Measurements from ENCODE around the gene PEAK3.

The PEAK3 gene

DNA sequence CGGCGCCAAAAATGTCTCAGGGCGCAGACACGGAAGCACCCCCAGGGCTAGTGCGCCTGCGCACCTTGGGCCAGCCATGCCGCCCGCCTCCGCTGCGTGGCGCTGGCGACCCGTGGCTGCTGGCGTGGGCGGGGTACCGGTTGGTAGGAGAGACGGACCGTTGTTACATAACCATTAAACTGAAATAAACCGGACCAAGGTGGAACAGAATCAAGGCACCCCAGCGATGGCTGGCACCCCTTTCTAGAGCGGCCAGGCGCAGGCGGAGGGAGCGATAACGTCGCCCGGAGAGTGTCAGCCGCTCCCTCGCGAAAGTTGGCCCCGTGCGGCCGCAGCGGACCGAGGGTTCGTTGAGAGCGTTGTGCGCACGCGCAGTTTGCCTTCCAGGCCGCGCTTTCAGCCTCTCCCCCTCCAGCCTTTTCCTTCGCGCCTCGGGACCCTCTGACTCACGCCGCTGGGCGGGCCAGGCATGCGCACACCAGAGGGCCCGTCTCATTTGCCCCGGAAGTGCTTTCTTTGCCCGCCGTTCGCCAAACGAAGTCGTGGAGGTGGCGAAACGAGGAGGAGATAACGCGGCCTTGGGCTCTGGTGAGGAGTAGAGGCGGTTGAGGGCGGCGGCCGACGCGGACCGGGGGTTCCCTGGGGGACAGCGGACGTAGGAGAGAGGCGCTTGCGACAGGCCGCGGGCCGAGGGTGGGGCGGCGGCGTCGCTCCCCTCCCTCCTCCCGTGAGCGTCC lies 45.5 kb downstream of the PEAK3 start, which contains the start of the genes PLEKHJ1 and SF3A2:
PLEKHJ1 (minus strand) TSS at position 16 of the 737 bp plus-strand sequence. CDS start 81 bp downstream, outside the sequence.
SF3A2 (plus strand) TSS at position 511 of the 737 bp plus-strand sequence. CDS start 6,595 bp downstream, outside the sequence.
- peak; percentile 92 for DNase-seq (ENCODE audit: low read depth, low spot score)

DNA sequence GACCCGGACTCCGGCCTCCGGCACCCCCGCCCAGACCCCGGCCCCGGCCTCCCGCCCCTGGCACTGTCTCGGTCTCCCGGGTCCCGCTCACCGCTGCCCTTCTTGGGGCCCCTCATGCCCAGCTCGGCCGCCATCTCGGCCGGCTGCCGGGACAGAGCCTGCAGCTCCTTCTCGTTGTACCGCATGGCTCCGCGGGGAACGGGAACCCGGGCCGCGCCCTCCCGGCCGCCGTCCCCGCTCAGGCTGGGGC lies 46.0 kb downstream of the PEAK3 start:
- no peak for DNase-seq (ENCODE audit: low read depth, low spot score)

DNA sequence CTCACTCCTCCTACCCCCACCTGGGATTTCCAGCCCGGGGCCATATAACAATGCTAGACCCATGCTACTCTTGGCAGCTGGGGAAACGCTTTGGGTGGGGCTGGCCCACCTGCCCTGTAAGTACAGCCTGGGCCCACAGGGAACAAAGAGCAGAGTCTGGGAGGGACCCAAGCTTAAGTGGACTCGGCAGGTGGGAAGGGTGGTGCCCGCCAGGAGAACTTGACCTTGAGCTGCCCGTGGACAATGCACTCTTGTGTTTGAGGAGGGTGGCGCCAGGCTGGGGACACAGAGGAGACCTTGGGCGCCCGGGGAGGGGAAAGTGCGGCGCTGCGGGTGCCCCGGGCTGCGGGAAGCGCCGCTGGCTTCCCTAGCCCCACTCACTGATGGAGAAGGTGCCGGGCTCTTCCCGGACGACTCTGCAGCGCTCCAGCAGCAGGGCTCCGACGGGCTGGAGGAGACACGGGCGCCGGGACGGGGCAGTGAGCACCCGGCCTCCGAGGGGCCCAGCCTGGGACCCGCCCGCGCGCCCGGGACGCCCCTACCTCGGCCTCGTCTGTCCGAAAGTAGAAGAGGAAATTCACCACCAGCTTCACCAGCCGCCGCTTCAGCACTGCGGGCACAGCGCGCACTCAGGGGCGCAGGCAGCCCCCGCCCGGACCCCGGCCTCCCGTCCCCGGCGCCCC lies 46.5 kb downstream of the PEAK3 start:
- no peak for DNase-seq (ENCODE audit: low read depth, low spot score)

DNA sequence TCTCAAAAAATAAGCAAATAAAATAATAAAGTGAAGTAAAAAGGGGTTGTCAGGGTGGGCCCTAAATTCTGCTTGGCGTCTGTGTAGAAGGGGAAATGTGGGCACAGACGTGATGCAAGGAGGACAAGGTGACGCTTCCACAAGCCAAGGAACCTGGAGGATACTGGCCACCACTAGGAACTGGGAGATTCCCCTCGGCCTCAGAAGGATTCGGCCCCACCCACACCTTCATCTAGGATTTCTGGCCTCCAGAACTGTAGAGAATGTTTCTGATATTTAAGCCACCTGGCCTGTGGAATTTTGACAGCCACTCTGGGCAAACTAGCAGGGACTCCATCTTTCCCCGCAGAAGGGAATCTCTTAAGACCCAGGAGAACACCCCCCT lies 47.0 kb downstream of the PEAK3 start:
- no peak for DNase-seq (ENCODE audit: low read depth, low spot score)

DNA sequence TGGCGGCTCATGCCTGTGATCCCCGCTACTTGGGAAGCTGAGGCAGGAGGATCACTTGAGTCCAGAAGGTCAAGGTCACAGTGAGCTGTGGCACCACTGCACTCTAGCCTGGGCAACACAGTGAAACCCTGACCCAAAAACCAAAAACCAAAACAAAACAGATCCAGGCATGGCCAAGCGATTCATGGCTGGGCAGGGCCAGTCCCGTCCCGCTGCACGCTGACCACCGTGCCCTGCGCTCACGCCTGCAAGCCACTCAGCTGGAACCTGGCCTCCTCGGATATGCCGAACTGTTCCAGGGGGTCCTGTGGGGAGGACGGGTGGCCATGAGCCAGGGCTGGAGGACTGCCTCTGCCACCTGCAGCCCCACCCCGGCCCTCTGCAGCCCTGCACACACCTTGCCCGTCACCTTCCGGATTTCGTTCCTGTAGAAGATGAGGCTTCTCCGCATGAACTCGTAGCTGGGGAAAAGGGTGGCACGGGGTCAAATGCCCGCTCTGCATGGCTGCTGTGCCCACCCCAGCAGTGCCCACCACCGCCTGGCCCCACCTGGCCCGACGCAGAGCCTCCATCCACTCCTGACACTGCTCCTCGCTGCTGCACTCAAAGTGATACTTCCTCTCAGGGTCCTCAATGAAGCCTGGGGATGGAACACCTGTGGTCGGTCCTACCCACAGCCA lies 48.2 kb downstream of the PEAK3 start:
- DNase-seq (ENCODE audit: low read depth, low spot score), result no peak

DNA sequence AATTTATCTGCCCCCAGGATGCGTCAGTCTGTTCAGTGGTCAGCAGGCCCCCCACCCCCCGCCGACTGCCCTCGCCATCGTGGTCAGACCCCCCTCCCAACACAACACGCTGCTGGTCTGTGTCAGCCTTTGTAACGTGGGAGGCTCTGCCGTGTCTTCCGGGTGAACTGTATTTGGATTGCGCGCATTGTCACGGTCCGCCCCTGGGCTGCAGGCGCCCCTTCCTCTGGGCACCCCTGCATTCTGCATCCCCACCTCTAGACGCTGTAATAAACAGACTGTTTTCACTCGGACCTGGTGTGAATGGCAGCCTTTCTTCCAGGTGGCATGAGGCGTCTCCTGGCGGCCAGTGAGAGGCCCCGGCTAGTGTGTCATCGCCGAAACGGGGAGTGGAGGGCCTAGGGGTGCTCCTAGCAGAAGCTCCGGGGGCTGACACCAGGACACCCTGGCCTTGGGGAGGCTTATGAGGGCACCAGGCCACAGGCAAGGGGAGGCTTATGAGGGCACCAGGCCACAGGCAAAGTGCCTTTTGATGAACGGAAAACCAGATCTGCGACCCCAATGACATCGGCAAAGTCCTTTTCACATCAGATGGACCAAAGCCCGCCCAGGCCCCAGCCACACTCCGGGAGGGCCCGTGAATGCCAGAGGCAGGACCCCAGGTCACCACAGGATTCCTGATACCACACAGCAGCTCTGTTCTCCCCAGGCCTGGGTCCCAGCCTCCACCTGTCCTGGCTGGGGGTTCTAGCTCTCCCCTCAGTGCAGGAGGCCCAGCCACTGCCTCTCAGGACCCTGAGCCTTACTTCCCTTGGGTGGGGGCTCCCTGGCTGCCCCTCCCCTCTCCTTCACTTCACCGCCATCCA lies 49.5 kb downstream of the PEAK3 start:
- DNase-seq (ENCODE audit: low read depth, low spot score), result no peak

DNA sequence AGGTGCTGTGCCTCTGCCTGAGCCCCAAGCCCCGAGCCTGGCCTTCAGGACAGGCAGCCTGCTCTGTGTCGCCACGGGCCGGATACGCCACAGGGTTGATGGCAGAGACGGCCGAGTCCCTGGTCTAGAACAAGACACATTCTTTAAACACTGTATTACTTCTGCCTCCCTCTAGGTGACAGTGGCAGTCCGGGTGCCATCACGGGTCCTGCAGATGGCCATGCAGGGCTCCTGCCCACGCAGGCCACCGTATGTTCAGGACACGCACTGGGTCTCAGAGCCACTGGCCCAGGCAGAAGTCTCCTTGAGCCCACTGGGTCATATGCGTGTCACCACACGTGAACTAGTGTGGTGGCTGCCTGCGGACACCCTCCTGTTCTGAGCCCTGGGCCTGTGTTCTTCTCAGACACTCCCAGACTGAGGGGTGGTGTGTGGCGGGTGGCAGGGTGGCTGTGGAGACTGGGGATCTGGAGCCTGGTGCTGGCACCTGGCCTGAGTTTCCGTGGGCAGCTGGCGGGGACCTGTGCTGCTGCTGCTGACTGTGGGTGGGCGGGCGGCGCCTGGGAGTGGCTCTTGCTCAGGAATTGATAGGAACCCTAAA lies 50.3 kb downstream of the PEAK3 start:
- no peak for DNase-seq (ENCODE audit: low read depth, low spot score)

DNA sequence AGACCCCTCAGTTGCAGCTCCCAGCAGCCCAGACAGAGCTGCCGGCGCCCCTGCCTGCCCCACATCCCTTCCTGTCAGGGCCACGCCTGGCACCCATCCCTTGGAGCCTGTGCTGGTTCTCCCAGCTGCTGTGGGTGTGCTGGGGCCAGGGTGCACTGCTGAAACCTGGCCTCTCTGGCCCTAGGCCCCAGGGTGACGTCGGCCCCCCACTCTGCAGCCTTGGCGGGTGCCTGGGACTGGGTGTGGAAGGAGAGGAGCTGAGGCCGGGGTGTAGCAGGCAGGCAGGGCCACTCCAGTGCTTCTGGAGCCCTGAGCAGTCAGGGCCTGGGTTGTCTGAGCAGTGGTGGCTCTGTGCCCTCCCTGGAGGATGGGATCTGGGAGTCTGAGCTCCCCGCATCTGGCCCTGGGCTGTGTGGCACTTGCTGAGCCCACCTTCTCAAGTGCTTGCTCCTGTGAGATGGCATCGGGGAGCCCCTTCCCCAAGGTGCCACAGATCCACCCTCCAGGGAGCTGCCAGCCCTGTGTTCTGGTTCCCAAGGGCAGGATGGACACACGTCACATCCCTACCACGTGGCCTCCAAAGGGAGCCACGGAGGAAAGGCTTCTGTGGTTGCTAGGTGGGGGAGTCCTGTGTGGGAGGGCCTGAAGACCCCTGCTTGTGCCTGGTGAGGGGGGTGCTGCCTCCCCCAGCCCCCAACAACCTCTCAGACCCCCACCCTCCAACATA lies 51.0 kb downstream of the PEAK3 start:
- DNase-seq (ENCODE audit: low read depth, low spot score), result no peak

DNA sequence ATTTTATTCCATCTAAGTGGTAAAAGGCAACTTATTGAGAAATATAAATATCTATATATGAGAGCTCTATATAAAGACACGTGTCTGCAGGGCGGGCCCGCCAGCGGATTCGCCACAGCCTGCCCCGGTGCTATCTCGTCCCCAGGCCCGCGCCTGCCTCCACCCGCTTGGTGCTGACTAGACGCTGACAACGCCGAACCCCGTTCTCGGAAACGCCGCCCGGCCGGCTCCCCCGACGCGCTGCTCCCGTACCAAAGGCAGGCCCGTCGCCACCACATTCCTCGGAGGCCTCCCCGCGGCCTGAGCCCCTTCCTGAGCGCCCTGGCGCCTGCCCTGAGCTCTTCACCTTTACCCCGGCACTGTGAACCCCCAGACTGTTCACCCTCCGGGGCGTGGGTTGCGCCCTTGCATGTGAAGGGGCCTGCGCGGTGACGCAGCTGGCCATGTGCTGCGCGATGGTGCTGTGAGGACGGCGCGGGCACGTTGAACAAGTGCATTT lies 51.9 kb downstream of the PEAK3 start:
- DNase-seq (ENCODE audit: low read depth, low spot score), result no peak

DNA sequence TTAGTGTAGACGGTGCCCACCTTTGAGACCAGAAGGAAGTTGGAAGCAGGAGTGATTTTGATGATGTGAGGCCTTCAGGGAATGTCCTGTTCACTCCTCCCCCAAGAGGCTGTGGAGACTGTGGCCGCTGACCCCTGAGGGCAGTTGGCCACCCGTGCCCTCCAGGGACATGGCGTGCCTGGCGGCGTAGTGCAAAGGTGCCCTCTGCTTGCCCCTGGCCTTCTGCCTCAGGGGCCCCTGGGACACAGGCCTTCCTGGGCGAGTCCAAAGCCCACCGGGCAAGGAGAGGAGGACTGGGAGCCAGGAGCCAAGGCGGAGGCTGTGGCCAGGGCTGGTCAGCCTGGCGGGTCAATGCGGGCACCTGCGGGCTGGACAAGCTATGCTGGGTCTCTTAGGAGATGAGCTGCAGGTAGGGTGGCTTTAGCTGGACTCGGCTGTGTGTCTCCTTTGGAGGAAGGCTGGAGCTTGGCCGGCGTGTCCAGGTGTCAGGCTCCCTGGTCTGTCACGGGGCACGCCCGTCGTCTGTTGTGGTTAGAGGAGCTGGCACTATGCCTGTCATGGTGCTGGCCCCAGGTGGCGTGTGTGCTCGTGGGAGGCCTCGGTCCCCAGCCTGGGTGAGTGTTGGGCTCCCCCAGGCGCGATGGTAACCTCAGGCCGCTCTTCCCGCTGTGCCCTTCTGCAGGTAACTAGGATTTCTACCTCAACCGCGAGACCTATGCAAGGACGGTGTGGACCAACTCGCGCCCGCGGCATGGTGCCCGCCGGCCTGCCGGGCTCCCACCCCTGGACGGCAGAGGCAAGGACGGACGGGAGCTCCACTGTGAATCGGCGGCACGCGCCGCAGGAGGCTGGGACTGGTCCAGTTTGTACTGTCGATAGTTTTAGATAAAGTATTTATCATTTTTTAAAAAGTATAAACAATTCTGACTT lies 52.6 kb downstream of the PEAK3 start:
- no peak for DNase-seq (ENCODE audit: low read depth, low spot score)

DNA sequence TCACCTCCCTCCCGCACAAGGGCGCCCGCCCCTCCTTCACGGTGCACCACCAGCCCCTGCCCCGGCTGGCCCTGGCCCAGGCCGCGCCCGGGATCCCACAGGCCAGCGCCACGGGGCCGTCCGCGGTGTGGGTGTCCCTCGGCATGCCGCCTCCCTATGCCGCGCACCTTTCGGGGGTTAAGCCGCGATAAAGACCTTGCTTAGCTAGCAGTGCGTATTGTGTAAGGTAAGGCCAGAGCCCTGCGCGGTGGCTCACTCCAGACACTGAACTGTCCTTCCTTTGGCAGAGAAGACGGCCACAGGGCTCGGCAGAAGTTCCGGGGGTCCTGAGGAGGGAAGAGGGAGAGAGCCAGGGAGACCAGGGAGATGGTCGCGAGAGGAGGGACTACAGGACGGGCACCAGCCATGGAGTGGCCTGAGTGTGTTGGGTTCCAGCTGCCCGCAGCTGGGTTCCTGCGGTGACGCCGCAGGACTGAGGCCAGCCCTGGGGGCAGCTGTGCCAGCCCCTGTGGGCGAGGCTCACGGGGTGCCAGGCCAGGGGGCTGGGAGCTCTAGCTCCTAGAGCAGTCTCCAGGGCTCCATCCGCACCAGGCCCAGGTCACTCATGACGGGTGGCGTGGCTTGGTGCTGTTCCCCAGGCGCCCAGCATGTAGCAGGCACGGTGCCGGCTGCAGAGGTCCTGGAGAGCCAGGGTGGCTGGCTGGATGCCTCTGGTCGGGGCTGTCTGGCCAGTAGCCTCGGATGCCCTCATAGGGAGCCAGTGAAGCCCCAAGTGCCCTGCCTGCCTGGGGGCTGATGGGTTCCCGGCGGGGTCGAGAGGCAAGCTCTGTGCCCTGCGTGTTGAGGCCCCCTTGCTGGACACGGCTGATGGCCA lies 53.6 kb downstream of the PEAK3 start:
- DNase-seq (ENCODE audit: low read depth, low spot score), result no peak

DNA sequence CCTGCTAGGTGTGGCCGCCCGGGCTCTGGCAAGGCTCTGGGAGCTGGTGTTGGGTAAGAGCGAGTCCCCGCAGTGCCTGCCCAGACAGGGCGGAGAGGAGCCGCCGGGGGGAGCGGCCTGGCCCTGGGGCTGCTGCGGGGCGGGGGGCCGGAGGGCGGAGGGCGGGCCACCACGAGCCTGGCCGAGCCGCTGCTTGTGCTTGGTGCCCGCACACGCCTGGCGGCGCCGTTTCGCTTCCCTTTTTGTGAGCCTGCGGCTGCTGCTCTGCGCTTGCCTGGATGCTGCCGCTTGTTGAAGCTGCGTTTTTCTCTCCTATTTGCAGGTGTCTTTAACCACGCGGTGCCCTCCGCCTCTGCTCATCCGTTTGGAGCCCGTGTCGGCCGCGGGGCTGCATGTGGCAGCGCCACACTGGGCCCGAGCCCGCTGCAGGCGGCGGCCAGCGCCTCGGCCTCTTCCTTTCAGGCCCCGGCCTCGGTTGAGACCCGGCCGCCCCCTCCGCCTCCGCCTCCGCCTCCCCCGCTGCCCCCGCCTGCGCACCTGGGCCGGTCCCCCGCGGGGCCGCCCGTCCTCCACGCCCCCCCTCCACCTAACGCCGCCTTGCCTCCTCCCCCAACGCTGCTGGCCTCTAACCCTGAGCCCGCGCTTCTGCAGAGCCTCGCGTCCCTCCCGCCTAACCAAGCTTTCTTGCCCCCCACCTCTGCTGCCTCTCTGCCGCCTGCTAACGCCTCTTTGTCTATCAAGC lies 54.4 kb downstream of the PEAK3 start:
- no peak for DNase-seq (ENCODE audit: low read depth, low spot score)

DNA sequence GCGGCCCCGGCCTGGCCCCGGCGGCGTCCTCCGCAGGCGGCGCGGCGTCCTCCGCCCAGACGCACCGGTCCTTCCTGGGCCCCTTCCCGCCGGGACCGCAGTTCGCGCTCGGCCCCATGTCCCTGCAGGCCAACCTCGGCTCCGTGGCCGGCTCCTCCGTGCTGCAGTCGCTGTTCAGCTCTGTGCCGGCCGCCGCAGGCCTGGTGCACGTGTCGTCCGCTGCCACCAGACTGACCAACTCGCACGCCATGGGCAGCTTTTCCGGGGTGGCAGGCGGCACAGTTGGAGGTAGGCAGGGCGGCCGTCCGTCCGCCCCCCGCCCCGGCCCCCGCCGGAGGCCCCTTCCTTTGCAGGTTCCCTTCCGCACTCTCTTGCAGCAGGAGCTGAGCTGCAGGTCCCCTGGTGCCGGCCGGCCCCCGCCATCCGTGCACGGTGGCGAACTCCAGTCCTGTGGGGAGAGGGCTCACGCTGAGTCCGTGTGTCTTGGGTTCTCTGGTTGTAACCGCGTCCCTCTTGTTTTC lies 55.1 kb downstream of the PEAK3 start:
- no peak for DNase-seq (ENCODE audit: low read depth, low spot score)

DNA sequence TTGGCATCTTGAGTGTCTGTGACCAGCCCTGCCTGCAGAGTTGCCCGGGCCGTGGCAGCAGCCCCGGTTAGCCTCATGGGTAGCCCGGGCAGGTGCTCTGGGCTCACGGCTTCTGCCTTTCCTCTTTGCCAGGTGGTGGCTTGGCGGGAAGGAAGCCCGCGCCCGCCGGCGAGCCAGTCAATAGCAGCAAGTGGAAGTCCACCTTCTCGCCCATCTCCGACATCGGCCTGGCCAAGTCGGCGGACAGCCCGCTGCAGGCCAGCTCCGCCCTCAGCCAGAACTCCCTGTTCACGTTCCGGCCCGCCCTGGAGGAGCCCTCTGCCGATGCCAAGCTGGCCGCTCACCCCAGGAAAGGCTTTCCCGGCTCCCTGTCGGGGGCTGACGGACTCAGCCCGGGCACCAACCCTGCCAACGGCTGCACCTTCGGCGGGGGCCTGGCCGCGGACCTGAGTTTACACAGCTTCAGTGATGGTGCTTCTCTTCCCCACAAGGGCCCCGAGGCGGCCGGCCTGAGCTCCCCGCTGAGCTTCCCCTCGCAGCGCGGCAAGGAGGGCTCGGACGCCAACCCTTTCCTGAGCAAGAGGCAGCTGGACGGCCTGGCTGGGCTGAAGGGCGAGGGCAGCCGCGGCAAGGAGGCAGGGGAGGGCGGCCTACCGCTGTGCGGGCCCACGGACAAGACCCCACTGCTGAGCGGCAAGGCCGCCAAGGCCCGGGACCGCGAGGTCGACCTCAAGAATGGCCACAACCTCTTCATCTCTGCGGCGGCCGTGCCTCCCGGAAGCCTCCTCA lies 55.7 kb downstream of the PEAK3 start:
- no peak for DNase-seq (ENCODE audit: low read depth, low spot score)

DNA sequence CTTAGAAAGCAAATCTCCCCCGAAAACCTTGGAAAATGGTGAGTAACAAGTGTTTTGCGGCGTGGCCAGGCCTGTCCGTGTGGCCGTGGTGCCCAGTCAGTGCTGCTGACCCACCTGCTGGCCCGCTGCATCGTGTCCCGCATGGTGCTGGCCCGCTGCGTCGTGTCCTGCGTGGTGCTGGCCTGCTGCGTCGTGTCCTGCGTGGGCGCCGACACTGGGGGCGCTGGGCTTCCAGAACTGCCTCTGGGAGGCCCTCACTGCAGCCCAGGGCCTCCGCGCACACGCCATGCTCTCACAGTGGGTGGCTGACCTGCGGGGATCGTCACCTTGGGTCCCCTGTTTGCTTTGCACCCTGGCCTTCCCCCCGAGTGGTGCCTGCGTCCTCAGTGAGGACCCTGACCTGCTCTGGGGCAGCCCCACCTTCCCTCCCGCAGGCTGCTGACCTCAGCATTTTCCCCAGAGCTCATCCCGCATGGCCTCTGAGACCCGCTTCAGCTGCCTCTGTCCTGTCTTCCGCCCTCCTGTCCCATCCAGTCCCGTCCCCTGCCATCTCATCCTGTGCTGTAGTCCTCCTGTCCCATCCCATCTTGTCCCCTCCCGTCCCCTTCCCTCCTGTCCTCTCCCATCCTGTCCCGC lies 56.4 kb downstream of the PEAK3 start:
- DNase-seq (ENCODE audit: low read depth, low spot score), result no peak

DNA sequence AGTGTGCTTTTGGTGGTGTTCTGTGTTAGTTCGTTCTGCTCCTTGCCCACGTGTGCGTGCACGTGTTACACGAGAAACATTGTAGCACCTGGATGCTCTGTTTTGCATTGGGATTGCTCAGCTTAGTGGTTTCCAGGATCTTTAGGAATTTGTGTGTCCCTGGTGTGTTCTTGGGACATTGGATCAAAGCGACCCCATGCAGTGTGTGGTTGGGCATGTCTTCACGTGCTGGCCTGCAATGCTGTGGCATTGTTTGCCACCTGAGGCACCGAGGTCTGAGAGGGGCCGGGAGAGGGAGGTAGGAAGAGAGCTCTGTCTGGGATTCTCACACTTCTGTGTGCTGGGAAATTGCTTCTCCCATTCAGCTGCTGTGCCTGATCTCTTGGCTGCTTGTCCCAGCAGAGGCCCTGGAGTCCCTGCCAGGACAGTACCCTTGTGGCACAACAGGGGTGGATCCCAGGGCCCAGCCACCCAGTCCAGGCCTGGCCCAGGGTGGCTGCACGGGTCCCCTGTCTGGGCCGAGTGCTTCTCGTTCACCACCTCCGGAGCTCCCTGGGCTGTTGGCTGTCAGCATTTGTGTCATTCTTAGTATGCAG lies 57.1 kb downstream of the PEAK3 start:
- no peak for DNase-seq (ENCODE audit: low read depth, low spot score)
